PC-9 (cell line): ENCODE results near the gene RPS4Y2. TPM values are rescaled to one million over a fixed set of nuclear protein-coding genes. Genes with fewer than 3 reads are reported as not detected.

Experiments
- Bru-seq: library from RNA; stranded (reverse); fragments of 400-500 nt; gene quantifications from one replicate; lab custom pipeline; 2021; lab: Mats Ljungman, UMichigan
- BruChase-seq, 2 experiments: library from RNA; stranded (reverse); fragments of 400-500 nt; gene quantifications; one replicate each; lab custom pipeline; 2021; lab: Mats Ljungman, UMichigan
- BruUV-seq: library from RNA; stranded (reverse); fragments of 400-500 nt; replicated peaks from 2 replicates; lab custom pipeline; 2021; lab: Mats Ljungman, UMichigan
- CTCF ChIA-PET: fragments of 300-600 bp; sonication (Branson Sonifier 250); formaldehyde crosslinking; loops from one replicate; lab custom pipeline; 2022; ENCODE audit warnings: antibody characterized with exemption; lab: Charles Lee
- POLR2A ChIA-PET: fragments of 300-600 bp; sonication (Branson Sonifier 250); formaldehyde crosslinking; loops from one replicate; lab custom pipeline; 2022; ENCODE audit warnings: antibody characterized with exemption; ENCODE audit not compliant: unreplicated experiment; lab: Charles Lee
- DNase-seq, 2 experiments: peaks; one replicate each; pipeline versions ENCODE4 v3.0.0 to v3.0.0-alpha.2; 2015 to 2022; ENCODE audit warnings: mixed read lengths in 1 of 2
- H2AFZ ChIP-seq: fragments of 200-600 bp; sonication (generic); 2 replicates; pipeline ENCODE4 v1.8.1; 2017; ENCODE audit warnings: antibody characterized with exemption
- H3F3A ChIP-seq: fragments of 200-600 bp; sonication (generic); 2 replicates; pipeline ENCODE4 v1.8.1; 2017; ENCODE audit warnings: antibody characterized with exemption, mild to moderate bottlenecking, low read depth; ENCODE audit not compliant: insufficient read depth
- H3K27ac ChIP-seq: fragments of 200-600 bp; sonication (generic); 2 replicates; pipeline ENCODE4 v1.6.1; 2016; ENCODE audit warnings: mixed run types
- H3K27me3 ChIP-seq: fragments of 200-600 bp; sonication (generic); 2 replicates; pipeline ENCODE4 v1.6.1; 2016; ENCODE audit warnings: low read depth, mixed run types; ENCODE audit not compliant: insufficient read depth
- H3K36me3 ChIP-seq: fragments of 200-600 bp; sonication (generic); 2 replicates; pipeline ENCODE4 v1.6.1; 2016; ENCODE audit warnings: low read depth, mixed run types
- H3K4me1 ChIP-seq: fragments of 200-600 bp; sonication (generic); replicated peaks from 2 replicates; pipeline ENCODE4 v1.6.1; 2016; ENCODE audit warnings: mixed run types; ENCODE audit not compliant: insufficient read depth
- H3K4me2 ChIP-seq: fragments of 200-600 bp; sonication (generic); 2 replicates; pipeline ENCODE4 v1.6.1; 2017; ENCODE audit warnings: mixed run types
- H3K4me3 ChIP-seq: fragments of 200-600 bp; sonication (generic); 2 replicates; pipeline ENCODE4 v1.6.1; 2016; ENCODE audit warnings: mixed run types
- H3K79me2 ChIP-seq: fragments of 200-600 bp; sonication (generic); 2 replicates; pipeline ENCODE4 v1.6.1; 2017; ENCODE audit warnings: low read depth, mixed run types
- H3K9me2 ChIP-seq: fragments of 200-600 bp; sonication (generic); 2 replicates; pipeline ENCODE4 v1.8.1; 2017; ENCODE audit warnings: mild to moderate bottlenecking; ENCODE audit not compliant: insufficient read depth
- H3K9me3 ChIP-seq: fragments of 200-600 bp; sonication (generic); 2 replicates; pipeline ENCODE4 v1.8.1; 2016; ENCODE audit warnings: low read depth; ENCODE audit not compliant: insufficient read depth
- H4K20me1 ChIP-seq: fragments of 200-600 bp; sonication (generic); 2 replicates; pipeline ENCODE4 v1.8.1; 2017; ENCODE audit not compliant: insufficient read depth
- CTCF ChIP-seq: fragments of 200-600 bp; sonication (generic); conservative IDR thresholded peaks from 2 replicates; pipeline ENCODE4 v1.6.1; 2017; ENCODE audit warnings: mixed run types, antibody characterized with exemption, mild to moderate bottlenecking, moderate library complexity
- EZH2 ChIP-seq: fragments of 200-600 bp; sonication (generic); IDR thresholded peaks from 2 replicates; pipeline ENCODE4 v1.8.0; 2017; ENCODE audit warnings: antibody characterized with exemption, low read depth
- intact Hi-C: fragments of 100-400 bp; cut with micrococcal nuclease; formaldehyde crosslinking; loops from one replicate; pipeline ENCODE4 v1.10.0; 2022; ENCODE audit not compliant: unreplicated experiment
- long read RNA-seq: library from polyadenylated mRNA; stranded (forward); transcript quantifications from one replicate; pipeline ENCODE4 v2.0.0, GENCODE V29; 2022
- total RNA-seq: library from RNA; stranded (reverse); gene quantifications from 2 replicates; pipeline ENCODE4 v1.2.3, GENCODE V29; 2021

The RPS4Y2 gene
- total RNA-seq (not detected in 2 replicates), Bru-seq, nascent RNA (not detected), BruChase-seq, experiment 1, labeled RNA remaining after a 2-hour chase (not detected), BruChase-seq, experiment 2, labeled RNA remaining after a 6-hour chase (not detected)
- long read RNA-seq = 0 reads

- no peaks in the 10 kb centered on the region for H3K27me3 ChIP-seq
- H3F3A ChIP-seq = no peaks in the 10 kb centered on the region
- no peak for TF ChIP-seq EZH2
- TF ChIP-seq CTCF = no peak
- no peak within 1 kb of the TSS for H3K27ac ChIP-seq
- no peak for DNase-seq
- no peaks in the 10 kb centered on the region for H3K36me3 ChIP-seq
- intact Hi-C loops = no loop called here
- no peak within 1 kb of the TSS for H3K4me3 ChIP-seq
- BruUV-seq = no TSS peak
- H4K20me1 ChIP-seq = no peaks in the 10 kb centered on the region
- H3K9me3 ChIP-seq = no peaks in the 10 kb centered on the region
- no peak within 1 kb of the TSS for H3K4me2 ChIP-seq
- H2AFZ ChIP-seq = no peak within 1 kb of the TSS
- H3K9me2 ChIP-seq = no peaks in the 10 kb centered on the region
- no peaks in the 10 kb centered on the region for H3K79me2 ChIP-seq
- ChIA-PET CTCF (no interaction called here), POLR2A (no interaction called here)
- H3K4me1 ChIP-seq = no peaks in the 10 kb centered on the region
Measured at GRCh38 chrY:20755808-20756207, at the start of gene RPS4Y2. Gene RPS4Y2, plus strand, starts transcription at chrY:20756108. Its CDS starts 56 bp downstream, at chrY:20756164.

GRCh38 chrY:20714391-20714790 is 41.5 kb upstream of the RPS4Y2 start:
- H3K4me1 ChIP-seq = no peaks in the 10 kb centered on the region
- no peaks in the 10 kb centered on the region for H3F3A ChIP-seq
- H3K4me2 ChIP-seq = no peak overlapping the region
- no peaks in the 10 kb centered on the region for H3K9me2 ChIP-seq
- TF ChIP-seq CTCF (no peak), EZH2 (no peak)
- H3K27me3 ChIP-seq = no peaks in the 10 kb centered on the region
- H4K20me1 ChIP-seq = no peaks in the 10 kb centered on the region
- POLR2A ChIA-PET = no interaction called here
- no peak for DNase-seq
- H3K79me2 ChIP-seq = no peaks in the 10 kb centered on the region
- H2AFZ ChIP-seq = no peak overlapping the region
- no TSS peak for BruUV-seq
- CTCF ChIA-PET = no interaction called here
- H3K4me3 ChIP-seq = no peak overlapping the region
- intact Hi-C loops = no loop called here
- H3K27ac ChIP-seq = no peak overlapping the region
- no peaks in the 10 kb centered on the region for H3K9me3 ChIP-seq
- H3K36me3 ChIP-seq = no peaks in the 10 kb centered on the region

GRCh38 chrY:20726184-20726907 is 29.6 kb upstream of the RPS4Y2 start:
- CTCF ChIA-PET = no interaction called here
- Histone ChIP-seq H3K36me3 (no peaks in the 10 kb centered on the region), H2AFZ (no peak overlapping the region), H4K20me1 (no peaks in the 10 kb centered on the region), H3K9me2 (no peaks in the 10 kb centered on the region), H3F3A (no peaks in the 10 kb centered on the region), H3K27me3 (no peaks in the 10 kb centered on the region), H3K79me2 (no peaks in the 10 kb centered on the region), H3K4me2 (no peak overlapping the region), H3K4me3 (no peak overlapping the region), H3K4me1 (no peaks in the 10 kb centered on the region), H3K9me3 (no peaks in the 10 kb centered on the region), H3K27ac (no peak overlapping the region)
- POLR2A ChIA-PET = no interaction called here
- intact Hi-C loops = no loop called here
- TF ChIP-seq CTCF (no peak), EZH2 (no peak)
- BruUV-seq = no TSS peak
- no peak for DNase-seq
